Progenitor cell of endocrine pancreas (in vitro differentiated cells): Measurements from ENCODE around the gene GPR39. TPM values are rescaled to one million over a fixed set of nuclear protein-coding genes. Genes with fewer than 3 reads are reported as not detected.

ENCODE experiments used
- DNase-seq: peaks from one replicate; pipeline ENCODE4 v3.0.0; 2021; ENCODE audit warnings: low spot score; ENCODE audit not compliant: unreplicated experiment
- H3K27ac Mint-ChIP-seq: 2 replicates; pipeline ENCODE4 v1.8.0; 2021; ENCODE audit warnings: mild to moderate bottlenecking, moderate library complexity, mixed read lengths
- H3K27me3 Mint-ChIP-seq: 2 replicates; pipeline ENCODE4 v1.8.0; 2021; ENCODE audit warnings: mixed read lengths
- H3K36me3 Mint-ChIP-seq: 2 replicates; pipeline ENCODE4 v1.8.0; 2022; ENCODE audit warnings: mixed read lengths; ENCODE audit not compliant: insufficient read depth
- H3K4me1 Mint-ChIP-seq: 2 replicates; pipeline ENCODE4 v1.8.0; 2021; ENCODE audit warnings: low read depth, mixed read lengths
- H3K4me3 Mint-ChIP-seq: 2 replicates; pipeline ENCODE4 v1.8.0; 2021; ENCODE audit warnings: low read depth, mild to moderate bottlenecking, moderate library complexity, mixed read lengths
- H3K9me3 Mint-ChIP-seq: 2 replicates; pipeline ENCODE4 v1.8.0; 2021; ENCODE audit warnings: low read depth, mixed read lengths
- CTCF ChIP-seq: fragments of 200-600 bp; sonication (generic); IDR thresholded peaks from one replicate; pipeline ENCODE4 v1.5.0; 2021; ENCODE audit warnings: antibody characterized with exemption, mild to moderate bottlenecking; ENCODE audit not compliant: unreplicated experiment
- total RNA-seq: library from RNA; stranded (reverse); gene quantifications from 2 replicates; pipeline ENCODE4 v1.2.1, GENCODE V29; 2021

The GPR39 gene
- total RNA-seq, 1 donor from 2014 or later = 4.0 TPM

GRCh38 chr2:132415915-132416722 lies 486 bp upstream of the GPR39 start:
- Mint-ChIP-seq H3K27me3 (peaks cover 12% of the 10 kb centered on the region), H3K9me3 (no peaks in the 10 kb centered on the region), H3K36me3 (no peaks in the 10 kb centered on the region), H3K4me3 (peak overlapping the region; percentile 76), H3K27ac (peak overlapping the region; percentile 96), H3K4me1 (peaks cover 31% of the 10 kb centered on the region)
- peak; percentile 86 for DNase-seq
- TF ChIP-seq CTCF = peak; percentile 5

- H3K4me3 Mint-ChIP-seq = peak overlapping the region; percentile 16
- H3K9me3 Mint-ChIP-seq = no peaks in the 10 kb centered on the region
- DNase-seq = no peak
- H3K36me3 Mint-ChIP-seq = no peaks in the 10 kb centered on the region
- H3K4me1 Mint-ChIP-seq = peaks cover 31% of the 10 kb centered on the region
- H3K27ac Mint-ChIP-seq = no peak overlapping the region
- peaks cover 12% of the 10 kb centered on the region for H3K27me3 Mint-ChIP-seq
- TF ChIP-seq CTCF = no peak
Observed at GRCh38 chr2:132417430-132418035, 928 bp downstream of the GPR39 start.

- Mint-ChIP-seq H3K4me3 (no peak overlapping the region), H3K27ac (no peak overlapping the region), H3K4me1 (peaks cover 25% of the 10 kb centered on the region), H3K9me3 (no peaks in the 10 kb centered on the region), H3K27me3 (peaks cover 9% of the 10 kb centered on the region), H3K36me3 (no peaks in the 10 kb centered on the region)
- no peak for DNase-seq
- no peak for TF ChIP-seq CTCF
Observed at GRCh38 chr2:132419235-132419634, 2.6 kb downstream of the GPR39 start.

- Mint-ChIP-seq H3K27me3 (peaks cover 9% of the 10 kb centered on the region), H3K4me1 (peaks cover 28% of the 10 kb centered on the region), H3K9me3 (no peaks in the 10 kb centered on the region), H3K36me3 (no peaks in the 10 kb centered on the region), H3K27ac (no peak overlapping the region), H3K4me3 (no peak overlapping the region)
- TF ChIP-seq CTCF = no peak
- DNase-seq = no peak
Observed at GRCh38 chr2:132419941-132420340, 3.3 kb downstream of the GPR39 start.

- TF ChIP-seq CTCF = no peak
- Mint-ChIP-seq H3K27ac (no peak overlapping the region), H3K4me1 (peaks cover 20% of the 10 kb centered on the region), H3K36me3 (no peaks in the 10 kb centered on the region), H3K27me3 (peaks cover 5% of the 10 kb centered on the region), H3K9me3 (no peaks in the 10 kb centered on the region), H3K4me3 (no peak overlapping the region)
- DNase-seq = no peak
Observed at GRCh38 chr2:132420816-132421805, 4.5 kb downstream of the GPR39 start.
